Endometrium (tissue), 2 donors: Measurements from ENCODE around the gene MOCS2.
"Not testable (repeated sequence)": the region's sequence is repeated elsewhere in the genome, so short reads cannot be mapped to it uniquely, and the experiment has no call there.

ENCODE experiments used
- FAIRE-seq: peaks from 2 replicates; lab custom pipeline; 2012; peaks lifted over from hg19 to GRCh38; lab: Jason Lieb, UNC
- donor health status: control.
- donor health status: control.

MOCS2 gene, protein sequence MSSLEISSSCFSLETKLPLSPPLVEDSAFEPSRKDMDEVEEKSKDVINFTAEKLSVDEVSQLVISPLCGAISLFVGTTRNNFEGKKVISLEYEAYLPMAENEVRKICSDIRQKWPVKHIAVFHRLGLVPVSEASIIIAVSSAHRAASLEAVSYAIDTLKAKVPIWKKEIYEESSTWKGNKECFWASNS

DNA sequence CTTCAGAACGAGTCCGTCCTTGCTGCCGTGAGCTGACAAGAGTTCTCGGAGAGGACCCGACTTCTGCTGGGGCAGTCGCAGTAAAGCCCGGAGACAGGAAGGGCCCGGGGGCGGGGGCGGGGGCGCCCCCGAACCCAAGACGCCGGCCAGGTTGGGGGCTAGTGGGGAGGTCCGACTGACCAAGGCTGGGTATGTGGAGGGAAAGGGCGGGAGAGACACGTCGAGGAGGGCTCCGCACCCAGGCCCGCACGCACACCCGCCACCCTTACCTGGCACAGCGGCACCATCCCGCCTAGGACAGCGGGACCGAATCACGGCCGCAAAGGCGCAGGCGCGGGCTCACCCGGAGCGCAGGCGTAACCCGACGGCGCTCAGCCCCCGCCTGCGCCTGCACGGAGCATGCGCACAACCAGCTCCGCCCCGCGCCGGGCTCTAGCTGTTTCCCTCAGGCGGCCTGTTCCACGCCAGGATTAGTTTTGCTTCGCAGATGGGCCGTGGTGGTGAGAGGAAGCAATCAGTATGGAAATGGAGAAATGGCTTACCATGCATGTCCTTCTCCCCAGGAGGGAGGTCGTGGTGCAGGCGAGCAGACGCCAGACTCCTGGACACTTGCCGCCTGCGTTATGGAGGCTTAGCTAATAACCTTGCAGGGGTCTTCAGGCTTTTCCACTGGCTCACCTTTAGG lies at the start of gene MOCS2:
TSS of gene MOCS2 (minus strand) at position 315 of the 685 bp plus-strand sequence. CDS start 2,583 bp downstream, outside the sequence.
- no peak for FAIRE-seq

DNA sequence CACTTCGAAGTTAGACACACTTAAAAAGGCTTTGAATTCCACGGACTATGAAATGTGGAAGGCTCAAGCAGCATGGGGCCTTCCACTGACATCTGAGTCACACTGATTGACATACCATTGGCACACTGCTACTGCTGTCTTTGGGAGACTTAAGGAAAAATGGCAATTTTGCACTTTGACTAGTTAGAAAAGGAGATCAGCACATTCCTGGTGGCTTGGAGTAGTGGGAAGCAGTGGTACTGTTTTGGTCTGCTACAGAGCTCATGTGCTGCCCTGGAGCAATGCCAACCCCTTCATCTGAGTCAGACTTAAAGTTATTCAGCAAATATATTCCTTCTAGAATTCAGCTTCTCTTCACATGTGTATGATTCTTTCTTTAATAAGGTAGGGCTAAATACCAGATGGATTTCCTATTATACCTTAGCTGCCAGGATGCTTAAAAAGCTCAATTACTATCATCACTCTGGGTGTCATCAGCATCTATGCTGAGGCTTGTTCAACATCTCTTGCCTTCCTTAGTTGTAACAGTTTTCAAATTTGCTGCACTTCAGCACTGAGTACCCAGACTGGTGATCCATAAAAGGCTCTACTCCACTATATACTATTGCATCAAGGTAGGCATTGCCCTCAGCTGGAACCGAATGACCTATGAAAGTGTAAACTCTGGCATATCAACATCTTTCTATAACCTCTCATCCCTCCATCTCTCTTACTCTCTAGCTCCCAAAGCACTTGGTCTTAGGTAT lies 42.3 kb upstream of the MOCS2 start:
- FAIRE-seq: no peak

DNA sequence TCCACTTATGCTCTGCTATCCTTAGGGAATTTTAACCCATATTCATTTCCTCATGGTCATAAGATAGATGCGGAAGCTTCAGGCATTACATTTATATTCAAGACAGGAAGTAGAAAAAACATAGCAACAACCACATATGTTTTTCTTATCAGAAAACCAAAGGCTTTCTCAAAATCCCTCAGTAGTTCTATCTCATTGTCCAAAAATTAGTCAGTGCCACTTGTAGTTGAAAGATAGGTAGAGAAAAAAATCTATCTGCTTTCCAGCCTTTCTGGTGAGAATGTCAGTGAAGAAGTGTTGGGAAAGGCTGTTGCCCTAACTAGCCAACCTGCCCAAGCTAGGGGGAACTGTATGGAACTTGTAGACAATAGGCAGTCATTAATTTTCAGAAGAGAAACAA lies 23.5 kb upstream of the MOCS2 start:
- FAIRE-seq: no peak

DNA sequence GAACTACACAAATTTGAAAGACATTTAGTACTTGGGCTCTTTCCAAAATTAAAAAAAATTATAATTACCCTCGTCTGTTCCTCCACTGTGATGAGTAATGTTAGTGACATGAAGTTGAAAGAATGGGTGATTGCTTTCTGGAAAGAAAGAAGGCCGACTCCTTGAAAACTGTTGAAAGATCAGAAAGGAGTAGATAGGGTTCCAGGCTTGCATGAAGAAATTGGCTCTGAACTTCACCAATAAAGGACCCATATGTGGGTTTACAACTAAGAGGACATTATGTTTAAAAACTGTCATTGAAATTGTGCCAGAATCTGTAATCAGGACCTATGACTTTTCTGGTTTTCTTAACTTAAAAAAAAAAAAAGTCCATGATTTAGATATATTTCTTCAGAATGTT lies 20.7 kb upstream of the MOCS2 start:
- no peak for FAIRE-seq

DNA sequence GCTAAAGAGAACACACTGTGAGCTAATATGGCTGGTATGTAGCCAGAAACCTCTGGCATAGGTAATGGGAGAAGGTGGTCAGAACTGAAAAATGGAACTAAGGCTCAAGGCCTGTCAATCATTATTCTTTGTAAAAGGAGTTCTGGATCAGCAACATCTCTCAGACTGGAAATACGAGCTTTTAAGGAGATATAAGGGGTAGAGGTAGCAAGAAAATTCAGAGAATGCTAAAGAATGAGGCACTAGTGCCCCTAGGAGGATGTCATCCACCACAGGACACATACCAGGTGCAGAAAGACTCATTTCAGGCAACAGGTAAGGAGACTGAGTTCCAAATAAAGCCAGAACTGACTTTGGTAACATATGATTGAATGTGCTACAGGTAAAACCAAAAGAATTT lies 18.9 kb upstream of the MOCS2 start:
- no peak for FAIRE-seq

DNA sequence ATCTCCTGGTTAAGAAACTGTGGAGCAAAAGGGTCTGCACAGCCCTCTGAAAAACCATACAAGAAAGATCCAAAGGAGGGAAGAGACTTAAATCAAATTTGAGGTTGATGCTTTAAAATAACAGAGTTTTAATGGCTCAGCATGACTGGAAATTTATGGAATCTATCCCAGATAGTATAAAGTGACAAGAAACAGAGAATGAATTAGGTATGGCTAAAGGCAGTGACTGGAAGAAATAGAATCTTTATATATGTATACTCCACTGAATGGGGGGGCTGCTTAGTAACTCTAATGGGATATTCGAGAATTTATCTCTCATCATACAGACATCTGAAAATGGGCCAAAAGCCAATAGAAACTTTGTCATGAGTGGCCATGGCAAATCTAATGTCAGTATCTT lies 17.6 kb upstream of the MOCS2 start:
- no peak for FAIRE-seq

DNA sequence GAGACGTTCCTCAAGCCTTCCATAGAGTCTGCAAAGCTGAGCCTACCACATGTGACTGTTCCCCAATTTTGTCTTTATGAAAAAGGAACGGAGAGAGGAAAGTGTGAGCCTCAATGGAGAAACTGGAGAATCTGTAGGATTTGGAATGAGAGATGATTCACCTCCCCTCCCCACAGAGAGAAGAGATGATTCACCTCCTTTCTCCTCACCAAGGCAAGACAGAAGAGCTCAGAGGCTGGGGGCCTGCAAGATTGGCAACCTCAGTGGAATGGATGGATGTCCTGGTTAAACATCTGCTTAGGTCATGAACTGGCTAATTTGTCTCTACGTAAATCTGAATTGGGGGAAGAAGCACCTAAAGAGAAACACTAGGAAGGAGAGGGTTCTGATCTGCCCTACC lies 17.0 kb upstream of the MOCS2 start:
- no peak for FAIRE-seq

DNA sequence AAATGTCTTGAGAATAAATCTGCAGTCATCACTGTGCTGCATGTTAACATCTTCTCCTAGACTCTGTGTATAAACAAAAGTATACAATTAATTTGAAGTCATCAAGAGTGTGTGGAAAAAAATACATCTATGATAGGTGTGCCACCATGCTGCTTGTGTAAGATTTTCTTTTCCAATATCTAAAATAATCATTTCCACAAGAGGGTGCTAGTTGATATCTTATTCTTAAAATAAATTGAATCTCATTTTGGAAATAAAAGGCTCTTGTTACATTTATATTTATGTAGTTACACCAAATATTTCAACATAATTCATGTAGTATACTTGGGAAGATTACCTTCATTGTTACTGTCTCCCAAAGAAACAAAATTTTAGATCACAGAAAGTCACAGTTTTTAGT lies 14.1 kb upstream of the MOCS2 start:
- FAIRE-seq: no peak

DNA sequence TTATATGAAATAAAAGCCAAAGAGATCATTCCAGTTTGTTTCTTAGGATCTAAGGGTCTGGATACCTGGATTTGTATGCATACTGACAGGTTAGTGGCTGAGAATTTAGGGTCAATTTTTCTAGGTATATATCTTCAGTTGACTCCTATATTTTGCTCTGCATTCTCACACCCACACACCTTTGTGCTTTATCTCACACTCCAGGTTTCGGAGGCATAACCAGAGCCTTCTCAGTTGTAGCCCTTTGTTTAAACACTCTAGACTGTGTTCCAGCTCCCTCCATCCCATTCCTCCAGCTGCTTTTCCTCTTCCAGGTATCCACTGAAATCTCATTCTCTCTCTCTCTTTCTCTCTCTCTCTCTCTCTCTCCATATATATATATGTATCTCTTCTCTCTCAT lies 10.6 kb upstream of the MOCS2 start:
- no peak for FAIRE-seq

DNA sequence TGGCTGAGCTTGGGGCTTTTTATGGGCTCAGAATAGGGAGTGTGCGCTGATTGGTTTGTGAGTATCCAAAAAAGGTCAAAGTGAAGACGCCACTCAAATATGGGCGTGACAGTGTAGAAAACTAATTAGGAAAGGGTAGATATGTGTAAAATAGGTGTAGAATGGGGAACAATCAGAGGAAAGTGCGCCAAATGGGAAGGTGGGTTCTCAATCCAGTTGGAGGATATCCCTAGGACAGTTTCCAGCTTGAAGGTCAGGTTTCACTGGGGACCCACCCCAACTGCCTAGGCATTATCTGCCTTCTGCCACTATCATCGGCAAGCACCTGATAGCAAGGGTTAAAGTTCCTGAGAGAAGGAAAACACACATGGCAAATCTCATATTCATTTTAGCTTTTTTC lies 9.3 kb upstream of the MOCS2 start:
- FAIRE-seq: no peak

DNA sequence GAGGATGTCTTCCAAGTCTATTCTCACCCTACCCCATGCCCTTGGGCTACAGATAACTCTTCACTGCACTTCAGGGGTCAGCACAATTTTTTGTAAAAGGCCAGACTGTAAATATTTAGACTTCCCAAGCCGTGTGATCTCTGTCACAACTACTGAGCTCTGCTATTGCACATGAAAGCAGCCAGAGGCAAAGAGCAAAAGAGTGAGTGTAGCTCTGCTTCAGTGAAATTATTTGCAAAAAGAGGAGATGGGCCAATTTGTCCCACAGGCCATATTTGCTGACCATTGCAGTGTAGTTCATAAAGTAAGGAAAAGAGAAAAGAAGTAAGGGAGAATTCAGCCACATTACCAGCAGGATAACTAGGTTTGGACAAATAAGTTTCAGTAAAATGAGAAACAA lies 7.0 kb upstream of the MOCS2 start:
- FAIRE-seq: no peak

DNA sequence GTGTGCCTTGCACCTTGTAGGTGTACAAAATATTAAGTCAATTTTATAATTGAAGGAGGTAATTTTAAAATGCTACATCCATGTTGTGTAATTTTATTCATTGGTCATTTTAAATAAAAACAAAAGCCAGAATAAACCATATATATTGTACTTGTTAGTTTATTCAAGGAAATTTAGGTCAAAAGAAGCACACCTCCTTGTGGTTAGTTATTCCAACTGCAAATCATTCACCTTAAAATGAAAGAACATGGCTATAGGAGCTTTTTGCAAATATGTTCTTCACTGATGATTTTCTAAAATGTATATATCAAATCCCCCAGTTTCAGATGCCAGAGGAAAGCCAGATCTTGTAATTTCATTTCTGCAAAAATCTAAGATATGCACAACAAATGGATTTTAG lies 5.4 kb upstream of the MOCS2 start:
- FAIRE-seq: no peak

DNA sequence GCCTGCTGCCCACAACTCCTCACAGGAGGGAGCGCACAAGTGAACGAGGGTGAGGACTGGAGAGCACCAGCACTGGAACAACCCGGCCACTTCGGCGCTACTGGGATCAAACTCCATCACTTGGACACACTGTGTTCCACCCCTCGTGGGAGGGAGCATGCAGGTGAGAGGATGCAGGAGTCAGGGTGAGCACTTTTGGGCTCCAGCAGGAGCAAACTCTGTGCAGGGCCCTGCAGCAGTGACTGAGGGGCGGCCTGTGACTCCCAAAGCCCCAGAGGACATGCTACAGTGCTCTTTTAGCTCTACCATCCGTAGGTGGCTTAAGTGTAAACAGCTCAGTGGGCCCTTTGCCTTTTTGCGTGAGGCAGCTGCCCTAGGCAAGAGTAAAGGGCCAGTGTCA lies 4.4 kb upstream of the MOCS2 start:
- FAIRE-seq: no peak

DNA sequence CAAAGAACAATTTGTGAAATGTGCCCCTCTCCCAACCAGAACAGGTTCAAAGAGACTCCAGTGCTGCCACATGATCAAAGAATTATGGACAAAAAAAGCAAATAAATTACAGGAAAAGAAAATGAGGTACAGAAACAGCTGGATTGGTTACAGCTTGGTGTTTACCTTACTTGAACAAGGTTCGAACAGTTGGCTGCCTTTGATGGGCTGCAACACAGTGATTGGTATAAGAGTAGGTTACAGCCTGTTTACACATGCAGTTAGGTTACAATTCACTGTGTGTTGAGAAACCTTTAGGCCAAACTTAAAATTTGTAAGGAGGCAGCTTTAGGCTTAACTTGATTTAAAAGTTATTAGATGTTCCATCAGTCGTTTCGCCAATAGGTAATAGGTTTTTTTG lies 3.4 kb upstream of the MOCS2 start:
- FAIRE-seq: no peak

DNA sequence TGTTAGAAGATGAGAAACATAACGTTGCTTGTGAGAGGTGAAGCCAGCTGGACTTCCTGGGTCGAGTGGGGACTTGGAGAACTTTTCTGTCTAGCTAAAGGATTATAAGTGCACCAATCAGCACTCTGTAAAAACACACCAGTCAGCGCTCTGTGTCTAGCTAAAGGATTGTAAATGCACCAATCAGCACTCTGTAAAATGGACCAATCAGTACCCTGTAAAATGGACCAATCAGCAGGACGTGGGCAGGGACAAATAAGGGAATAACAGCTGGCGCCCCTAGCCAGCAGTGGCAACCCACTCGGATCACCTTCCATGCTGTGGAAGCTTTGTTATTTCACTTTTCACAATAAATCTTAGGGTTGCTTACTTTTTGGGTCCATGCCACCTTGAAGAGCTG lies 2.8 kb upstream of the MOCS2 start:
- FAIRE-seq: not testable (repeated sequence)

DNA sequence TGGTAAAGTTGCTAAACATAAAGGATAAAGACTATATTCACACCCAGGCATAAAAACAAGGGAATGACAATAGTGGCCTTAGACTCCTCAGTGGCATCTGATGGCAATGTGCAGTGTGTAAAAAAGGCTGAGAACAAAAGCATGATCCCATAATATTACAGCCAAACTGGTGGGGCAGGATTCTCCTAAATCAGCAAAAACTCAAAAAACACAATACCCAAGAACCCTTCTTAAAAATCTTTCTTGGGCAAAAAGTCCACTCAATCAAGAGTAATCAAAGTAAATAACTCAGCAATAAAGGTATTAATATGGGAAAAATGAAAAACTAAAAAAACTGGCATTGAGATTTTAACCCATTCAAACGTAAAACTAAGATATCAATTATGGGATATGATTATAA lies 1.6 kb upstream of the MOCS2 start:
- FAIRE-seq: peak; percentile 35

DNA sequence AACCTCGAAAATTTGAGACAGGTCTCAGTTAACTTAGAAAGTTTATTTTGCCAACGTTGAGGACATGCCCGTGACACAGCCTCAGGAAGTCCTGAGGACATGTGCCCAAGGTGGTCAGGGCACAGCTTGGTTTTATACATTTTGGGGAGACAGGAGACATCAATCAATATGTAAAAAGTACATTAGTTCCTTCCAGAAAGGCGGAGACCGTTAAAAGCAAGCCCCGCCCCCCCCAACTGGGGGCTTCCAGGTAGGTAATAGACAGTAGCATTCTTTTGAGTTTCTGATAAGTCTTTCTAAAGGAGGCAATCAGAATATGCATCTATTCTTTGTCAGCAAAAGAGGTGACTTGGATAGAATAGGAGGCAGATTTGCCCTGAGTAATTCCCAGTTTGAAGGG lies 599 bp upstream of the MOCS2 start:
- FAIRE-seq: no peak

DNA sequence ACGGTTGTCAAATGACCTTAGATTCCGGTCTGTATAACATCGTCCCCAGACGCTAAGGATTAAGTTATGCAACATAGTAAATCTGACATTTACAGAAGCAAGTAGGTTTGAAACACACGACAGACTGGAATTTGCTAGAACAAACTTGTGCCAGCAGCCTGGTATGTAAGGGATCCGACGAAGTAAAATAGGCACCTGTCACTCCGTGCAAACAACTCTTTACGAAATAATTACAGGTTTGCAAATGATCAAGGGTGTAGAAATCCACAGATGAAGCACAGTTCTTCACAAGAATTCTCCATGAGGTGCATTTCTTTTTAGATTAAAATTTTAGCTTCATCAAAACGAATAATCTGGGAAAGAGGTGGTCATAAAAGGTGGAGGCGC lies 508 bp downstream of the MOCS2 start:
- no peak for FAIRE-seq

DNA sequence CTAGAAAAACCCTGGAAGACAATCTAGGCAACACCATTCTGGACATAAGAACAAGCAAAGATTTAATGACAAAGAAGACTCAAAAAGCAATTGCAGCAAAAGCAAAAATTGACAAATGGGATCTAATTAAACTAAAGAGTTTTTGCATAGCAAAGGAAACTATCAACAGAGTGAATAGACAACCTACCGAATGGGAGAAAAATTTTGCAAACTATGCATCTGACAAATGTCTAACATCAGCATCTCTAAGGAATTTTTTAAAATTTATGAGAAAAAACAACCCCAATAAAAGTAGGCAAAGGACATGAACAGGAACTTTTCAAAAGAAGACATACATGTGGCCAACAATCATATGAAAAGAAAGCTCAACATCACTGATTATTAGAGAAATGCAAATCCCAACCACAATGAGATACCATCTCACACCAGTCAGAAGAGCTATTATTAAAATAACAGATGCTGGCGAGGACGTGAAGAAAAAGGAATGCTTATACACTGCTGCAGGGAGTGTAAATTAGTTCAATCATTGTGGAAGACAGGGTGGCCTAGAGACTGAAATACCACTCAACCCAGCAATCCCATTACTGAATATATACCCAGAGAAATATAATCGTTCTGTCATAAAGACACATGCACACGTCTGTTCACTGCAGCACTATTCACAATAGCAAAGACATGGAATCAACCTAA lies 3.8 kb downstream of the MOCS2 start:
- FAIRE-seq: no peak

DNA sequence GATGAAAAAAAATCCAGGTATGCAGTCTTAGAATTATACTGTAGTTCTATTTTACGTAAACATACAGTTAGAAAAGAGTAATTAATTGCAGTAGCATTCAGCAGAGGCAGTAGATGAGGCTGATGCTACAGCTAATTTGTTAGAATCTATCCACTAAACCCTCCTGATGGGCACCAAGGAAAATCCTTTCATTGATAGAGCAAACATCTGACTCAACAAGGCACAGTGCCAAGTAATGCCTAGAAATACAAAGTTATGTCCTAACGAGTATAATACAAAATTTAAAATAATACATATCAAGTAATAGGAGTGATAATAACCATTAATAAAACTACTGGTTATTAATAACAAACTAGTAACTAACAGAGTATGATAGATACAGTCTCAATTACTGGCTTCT lies 9.0 kb downstream of the MOCS2 start:
- no peak for FAIRE-seq

DNA sequence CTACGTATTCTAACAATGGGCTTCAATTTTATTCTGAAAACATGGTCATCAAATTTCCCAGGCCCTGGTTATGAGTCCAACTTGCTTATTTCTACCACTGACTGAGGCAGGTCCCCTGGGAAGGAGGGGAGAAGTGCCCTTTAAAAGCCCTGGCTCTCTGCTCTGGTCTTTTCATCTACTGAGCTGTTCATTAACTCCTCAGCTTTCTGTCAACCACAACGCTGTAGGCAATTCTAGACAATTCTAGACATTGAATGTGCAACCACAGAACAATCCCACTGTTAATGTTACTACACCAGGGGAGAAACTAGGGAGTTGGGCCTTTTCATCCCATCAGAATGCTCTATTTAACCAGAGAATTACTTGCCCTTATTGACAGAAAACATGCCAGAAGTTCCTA lies 10.0 kb downstream of the MOCS2 start:
- no peak for FAIRE-seq

DNA sequence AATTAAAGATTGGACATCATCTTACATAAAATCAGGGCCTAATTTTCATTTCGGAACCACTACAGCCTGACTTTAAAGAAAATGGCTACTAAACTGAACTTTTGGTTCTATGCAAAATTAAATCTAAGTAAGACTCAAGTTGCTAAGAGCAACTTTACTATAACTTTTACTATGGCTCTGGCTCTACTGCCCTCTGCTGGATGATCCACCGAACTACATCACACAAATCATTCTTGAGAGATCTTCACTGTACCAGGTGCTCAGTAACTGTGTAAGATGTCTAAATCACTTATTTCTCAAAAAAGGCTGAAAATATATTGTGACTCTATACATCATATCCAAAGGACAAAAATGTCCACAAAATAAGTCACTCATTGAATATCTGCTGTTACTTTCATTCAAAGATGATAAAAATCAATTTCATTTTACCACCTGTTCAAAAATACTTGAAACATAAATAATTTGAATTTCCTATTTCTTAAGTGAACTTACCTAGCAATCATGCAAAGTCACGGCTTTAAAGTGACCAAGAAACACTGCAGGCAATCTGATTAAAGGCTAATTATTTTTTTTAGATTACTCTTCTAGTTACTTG lies 13.5 kb downstream of the MOCS2 start:
- FAIRE-seq: peak; percentile 83

DNA sequence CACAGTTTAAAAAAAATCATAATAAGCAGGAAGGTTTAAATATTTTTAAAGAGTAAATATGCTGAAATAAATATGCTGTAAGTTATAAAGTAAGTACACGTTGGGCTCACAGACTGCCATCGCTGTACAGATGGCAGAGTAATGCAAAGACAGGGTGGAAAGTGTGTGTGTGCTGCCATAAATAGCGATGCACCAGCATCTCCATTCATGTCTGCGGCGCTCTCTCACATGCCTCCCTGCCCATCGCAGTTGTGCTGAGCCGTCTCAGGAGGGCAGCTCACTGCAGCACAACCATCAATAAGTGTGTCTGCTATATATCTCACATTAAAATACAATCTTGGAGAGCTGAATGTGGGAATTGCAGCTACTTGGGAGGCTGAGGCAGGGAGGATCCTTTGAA lies 14.3 kb downstream of the MOCS2 start:
- no peak for FAIRE-seq
